Stimulated activated CD4-positive, alpha-beta T cell treated with anti-CD3 and anti-CD28 coated beads, Interleukin-4, amount 100 ng/mL, for 4 hours (primary cell): ENCODE data around the gene SH2D7.

Experiments
- DNase-seq, 2 experiments: peaks; one replicate each; pipeline ENCODE4 v3.0.0-alpha.2; 2020

Gene SH2D7

GRCh38 chr15:78104566-78105475 is 12.5 kb downstream of the SH2D7 start:
- no peak for DNase-seq

DNA sequence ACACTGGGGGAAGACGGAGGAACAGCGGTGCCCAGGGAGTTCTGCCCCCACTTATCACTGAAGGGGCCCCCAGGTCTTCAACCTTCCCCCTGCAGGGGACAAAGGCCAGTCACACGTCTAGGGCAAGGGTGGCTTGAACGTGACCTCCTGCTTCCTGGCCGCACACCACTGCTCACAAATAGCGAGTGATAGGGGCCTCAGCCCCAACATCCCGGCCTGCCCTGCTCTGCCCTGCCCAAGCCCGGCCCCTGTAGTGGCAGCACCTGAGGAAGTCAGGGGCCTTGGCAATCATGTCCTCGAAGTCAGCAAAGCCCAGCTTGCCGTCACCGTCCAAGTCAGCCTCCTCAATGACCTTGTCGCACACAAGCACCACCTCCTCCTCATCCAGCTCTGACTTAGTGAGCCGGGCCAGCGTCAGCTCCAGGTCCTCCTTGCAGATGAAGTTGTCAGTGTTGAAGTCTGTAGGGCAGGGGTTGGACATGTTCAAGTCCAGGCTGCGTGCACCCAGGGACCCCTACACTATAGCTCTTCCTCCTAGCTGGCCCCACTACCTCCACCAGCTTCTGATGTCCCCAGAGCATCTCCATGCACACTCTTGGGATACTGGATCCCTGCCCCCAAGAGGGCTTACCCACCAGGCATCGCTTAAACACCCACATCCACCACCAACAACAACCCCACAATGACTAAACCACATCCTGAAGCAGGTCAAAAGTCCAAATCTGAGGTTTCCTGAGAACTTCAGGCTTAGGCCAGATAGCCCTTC is 13.3 kb downstream of the SH2D7 start:
- no peak for DNase-seq

DNA sequence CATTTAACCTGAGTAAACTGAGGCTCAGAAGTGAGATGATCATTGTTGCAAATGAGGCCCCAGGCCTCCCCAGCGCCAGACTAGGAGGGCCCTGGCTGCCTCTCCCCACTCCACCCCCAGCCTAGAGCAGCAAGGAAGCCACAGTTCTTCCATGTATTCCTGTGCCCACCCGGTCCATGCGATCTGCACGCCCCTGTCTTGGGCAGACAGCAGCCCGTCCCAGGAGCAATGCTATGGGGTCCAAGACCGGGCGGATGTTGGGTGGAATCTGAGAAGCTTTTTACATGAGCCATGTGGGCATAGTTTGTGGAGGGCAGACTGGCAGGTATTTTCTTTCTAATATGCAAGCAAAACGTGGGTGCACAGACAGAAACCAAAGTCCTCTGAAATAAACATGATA is 15.1 kb downstream of the SH2D7 start:
- no peak for DNase-seq

DNA sequence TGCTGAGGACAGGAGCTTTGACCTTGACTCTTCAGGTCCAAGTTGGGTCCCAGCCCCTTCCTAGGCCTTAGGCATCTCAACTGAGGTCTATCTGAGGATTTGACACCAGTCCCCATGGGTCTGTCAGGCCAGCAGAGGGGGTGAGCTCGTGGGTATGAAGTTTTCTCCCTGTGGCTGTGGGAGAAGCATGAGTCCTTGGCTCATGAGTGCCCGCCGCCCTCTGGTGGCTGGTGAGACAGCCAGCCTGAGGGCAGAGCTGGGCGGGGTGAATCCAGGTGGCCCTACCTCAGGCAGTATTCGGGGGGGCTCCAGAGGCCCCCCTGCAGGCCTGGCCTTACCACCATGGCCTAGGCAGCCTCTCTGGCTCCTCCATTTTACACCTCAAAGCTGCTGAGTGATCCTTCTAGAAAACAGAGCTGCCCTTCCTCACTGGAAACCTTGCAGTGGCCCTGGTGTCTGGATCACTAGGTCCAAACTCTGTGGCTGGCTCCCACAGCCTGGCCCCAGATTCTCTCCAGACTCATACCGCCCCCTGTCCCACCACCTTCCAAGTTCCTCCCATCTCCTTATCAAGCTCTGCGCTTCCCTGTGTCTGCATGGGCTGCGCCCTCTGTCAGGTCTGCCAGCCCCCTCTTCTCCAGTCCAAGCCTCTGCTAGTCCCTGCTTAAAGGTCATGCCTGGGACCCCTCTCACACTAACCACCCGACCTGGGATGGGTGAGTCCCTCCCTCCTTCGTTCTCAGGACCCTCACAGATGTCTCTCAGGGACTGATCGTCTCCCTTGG is 16.1 kb downstream of the SH2D7 start:
- DNase-seq, result peak; percentile 81 to 83

- no peak for DNase-seq
Measured at GRCh38 chr15:78109156-78109555, 16.8 kb downstream of the SH2D7 start.

- no peak for DNase-seq
Measured at GRCh38 chr15:78110096-78110495, 17.7 kb downstream of the SH2D7 start.

GRCh38 chr15:78110916-78111475 is 18.6 kb downstream of the SH2D7 start:
- DNase-seq, result no peak

GRCh38 chr15:78111788-78112187 is 19.4 kb downstream of the SH2D7 start:
- no peak for DNase-seq

- DNase-seq, result no peak
Measured at GRCh38 chr15:78112551-78112950, 20.2 kb downstream of the SH2D7 start.

- no peak for DNase-seq
Measured at GRCh38 chr15:78120523-78120922, 28.2 kb downstream of the SH2D7 start.

GRCh38 chr15:78125267-78125666 is 32.9 kb downstream of the SH2D7 start:
- no peak for DNase-seq

GRCh38 chr15:78127882-78128281 is 35.5 kb downstream of the SH2D7 start:
- DNase-seq, result no peak

DNA sequence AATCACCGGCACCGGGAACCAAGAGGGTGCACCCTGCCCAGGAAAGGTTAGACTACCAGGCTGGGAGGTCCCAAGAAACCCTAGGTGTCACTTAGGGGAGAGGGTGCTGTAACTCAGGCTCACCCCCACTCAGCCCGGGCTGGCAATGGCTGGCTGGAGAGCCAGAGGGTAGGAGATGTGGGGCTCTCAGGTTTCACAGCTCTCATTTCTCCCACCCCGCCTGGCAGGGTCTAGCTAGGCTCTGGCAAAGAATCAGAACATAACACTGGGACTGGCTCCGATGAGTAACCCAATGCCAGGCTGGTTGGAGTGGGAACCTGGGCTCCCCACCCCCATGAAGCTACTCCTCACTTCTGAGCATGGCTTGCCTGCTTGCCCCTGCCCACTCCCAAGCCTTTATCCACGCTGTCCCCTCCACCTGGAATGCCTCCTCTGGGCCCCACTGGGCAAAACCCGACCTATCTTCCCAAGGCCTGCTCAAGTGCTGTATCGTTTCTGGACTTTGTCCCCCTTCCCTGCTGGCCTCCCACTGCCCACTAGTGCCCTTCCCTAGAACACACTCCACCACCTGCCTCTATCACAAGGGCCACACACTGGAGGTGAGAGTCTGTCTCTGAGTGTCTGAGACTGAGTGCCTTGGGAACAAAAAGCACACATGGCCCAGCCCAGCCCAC is 36.9 kb downstream of the SH2D7 start:
- no peak for DNase-seq

DNA sequence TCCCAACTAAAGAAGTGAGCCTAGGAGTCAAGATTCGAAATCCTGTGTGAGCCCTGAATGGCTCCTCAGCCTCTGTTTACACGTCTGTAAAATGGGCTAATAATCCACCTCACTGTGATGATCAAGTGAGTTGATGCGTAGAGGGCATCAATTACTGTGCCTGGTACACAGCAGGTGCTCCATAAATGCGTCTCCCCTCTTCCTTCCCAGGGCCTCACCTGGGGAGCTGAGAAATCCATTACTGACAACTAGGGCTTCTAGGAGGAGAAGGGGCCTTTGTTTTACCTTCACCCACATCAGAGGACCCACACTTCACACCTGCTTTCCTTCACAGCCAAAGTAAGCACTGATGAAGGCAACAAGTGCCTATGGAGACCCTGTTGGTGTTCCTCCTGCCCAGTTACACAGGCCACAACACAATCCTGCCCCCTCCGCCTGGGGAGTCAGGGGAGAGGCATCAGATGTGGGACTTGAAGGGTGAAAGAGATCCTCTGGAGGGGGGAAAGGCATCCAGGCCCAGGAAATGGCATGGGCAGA is 37.5 kb downstream of the SH2D7 start:
- no peak for DNase-seq

DNA sequence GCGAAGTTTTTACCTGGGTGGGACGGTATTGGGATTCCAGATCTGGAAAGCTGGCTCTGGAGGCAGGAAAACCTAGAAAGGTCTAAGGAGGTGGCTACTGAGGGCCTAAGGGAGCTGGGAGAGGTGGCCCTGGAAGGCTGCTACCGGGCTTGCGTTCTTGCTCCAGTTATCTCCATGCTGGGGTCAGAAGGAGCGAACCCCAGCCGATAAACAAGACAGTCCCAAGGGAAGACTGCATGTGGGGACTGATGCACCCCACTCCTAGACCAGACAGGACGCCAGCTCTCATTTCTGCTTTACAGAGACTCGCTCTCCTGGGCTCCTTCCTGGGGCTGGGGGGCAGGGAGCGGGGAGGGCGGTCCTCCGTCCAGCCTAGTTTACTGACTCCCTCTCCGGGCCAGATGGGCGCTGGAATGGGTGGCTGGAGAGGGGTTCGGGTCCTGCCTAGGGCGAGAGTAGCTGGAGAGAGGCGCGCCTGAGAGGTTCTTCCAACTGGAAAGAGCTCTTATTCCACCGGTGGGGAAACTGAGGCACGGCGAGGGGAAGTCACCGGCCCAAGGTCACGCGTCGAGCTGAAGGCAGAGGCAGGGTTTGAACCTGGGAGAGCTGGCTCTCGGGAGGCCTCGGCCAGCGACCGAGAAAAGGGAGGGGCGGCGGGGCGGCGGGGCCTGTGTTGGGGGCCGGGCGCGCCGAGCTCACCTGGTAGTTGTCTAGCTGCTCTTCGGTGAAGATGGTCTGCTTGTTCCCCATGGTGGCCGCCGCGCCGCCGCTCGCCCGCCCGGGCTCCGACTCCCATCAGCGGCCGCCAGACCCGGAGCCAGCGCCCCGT is 38.3 kb downstream of the SH2D7 start:
- no peak for DNase-seq

DNA sequence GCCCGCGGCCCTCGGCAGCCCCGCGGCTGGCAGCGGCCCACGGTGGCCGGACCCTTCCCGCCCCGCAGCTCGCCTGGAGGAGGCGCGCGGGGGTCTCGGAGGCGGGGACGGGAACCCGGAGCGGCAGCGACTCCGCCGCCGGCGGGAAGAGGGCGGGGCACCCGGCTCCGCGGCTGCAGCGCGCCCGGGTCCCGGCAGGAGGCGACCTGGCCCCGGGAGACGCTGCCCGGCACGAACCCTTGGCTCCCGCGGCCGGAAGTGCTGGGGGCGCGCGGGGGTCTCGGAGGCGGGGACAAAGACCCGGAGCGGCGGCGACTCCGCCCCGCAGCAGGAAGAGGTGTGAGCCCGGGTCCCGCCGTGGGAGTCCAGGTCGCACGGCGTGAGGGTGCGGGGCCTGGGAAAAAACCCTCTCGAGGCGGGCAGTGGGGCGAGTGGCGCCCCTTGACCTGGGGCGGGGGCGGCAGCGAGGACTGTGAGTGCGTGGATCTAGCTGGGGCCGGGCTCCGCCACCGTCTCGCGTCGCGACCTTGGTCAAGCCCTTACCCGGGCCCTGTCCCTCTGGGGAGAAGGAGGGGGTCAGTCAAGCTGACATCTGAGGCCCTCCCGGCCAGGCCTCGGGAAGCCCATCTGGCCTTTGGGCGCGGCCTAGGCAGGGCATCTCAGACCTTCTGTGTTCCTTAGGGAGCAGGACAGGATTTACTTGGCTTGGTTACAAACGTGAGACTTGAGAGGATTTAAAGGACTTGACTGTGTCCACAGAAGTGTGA is 39.1 kb downstream of the SH2D7 start, which contains the start of gene CIB2:
Gene CIB2, minus strand, starts transcription at position 151 of the 767 bp plus-strand sequence. CDS start 230 bp downstream, outside the sequence.
- DNase-seq, result peak; percentile 72 to 78

GRCh38 chr15:78133801-78134200 is 41.4 kb downstream of the SH2D7 start:
- DNase-seq, result no peak

GRCh38 chr15:78139578-78139977 is 47.2 kb downstream of the SH2D7 start:
- no peak for DNase-seq

GRCh38 chr15:78140292-78140691 is 47.9 kb downstream of the SH2D7 start:
- no peak for DNase-seq

DNA sequence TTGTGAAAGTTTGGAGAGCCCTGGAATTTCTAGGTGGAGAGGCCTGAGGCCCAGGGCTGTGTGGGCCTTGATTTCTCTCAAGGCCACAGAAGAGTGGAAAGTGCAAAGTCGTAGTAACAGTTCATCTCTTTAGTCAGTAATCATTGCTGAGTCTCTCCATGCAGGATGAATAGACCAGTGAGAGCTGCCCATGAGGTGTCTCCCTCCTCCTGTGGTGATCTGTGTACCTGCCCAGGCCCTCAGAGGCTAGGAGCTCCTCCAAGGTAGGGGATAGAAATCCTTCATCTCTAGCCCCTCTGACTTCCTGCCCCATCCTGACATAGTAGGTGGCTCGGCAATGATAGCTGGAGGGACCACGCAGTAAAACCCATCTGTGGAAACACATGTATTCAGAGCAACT is 50.0 kb downstream of the SH2D7 start:
- DNase-seq, result no peak
